ENCODE data around the gene INSYN2B. TPM values are rescaled to one million over a fixed set of nuclear protein-coding genes. Genes with fewer than 3 reads are reported as not detected.

INSYN2B gene
- total and polyA plus RNA-seq, 10 donors, result 0.09 to 5.5 (median 1.1) TPM

DNA sequence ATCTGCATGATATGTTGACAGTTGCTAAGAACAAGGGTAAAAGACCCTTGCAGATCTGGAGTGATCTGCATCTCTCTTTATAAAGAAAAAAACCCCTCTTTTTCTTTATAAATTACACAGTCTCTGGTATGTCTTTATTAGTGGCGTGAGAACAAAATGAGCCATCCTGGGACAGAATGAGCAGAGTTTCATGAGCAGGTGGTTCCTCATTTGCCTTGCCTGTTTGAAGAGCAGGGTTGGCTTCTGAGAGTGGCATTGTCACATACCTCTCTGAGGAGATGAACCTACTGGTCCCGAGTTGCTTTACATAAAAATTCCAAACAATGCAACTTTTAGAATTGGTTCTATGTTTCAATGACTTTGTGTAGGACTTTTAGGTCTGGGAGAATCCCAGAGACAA is 94.3 kb downstream of the INSYN2B start:
- DNase-seq, result no peak
- H3K9me3 ChIP-seq, result no peaks in the 10 kb centered on the region
- H3K27ac ChIP-seq, result no peak overlapping the region
- intact Hi-C loops (cut with DNase I; ENCODE audit: low total_unique reads), result no loop called here
- WGBS, 5 donors, result 82 to 93% (median 89%) methylated on average over 2 of the region's 2 CpGs
- peaks cover 0 to 12% (median 0%) of the 10 kb centered on the region in 6 donors for H3K4me1 ChIP-seq
- H3K4me3 ChIP-seq, result no peak overlapping the region
- H3K36me3 ChIP-seq, result peaks cover 0 to 39% (median 4%) of the 10 kb centered on the region in 6 donors
- TF ChIP-seq CTCF (IDR thresholded peaks at IDR 0.05 in 8 of 11, conservative IDR thresholded peaks at IDR 0.05 in 3 of 11) (no peak), POLR2AphosphoS5 (IDR thresholded peaks at IDR 0.05) (no peak), POLR2A (IDR thresholded peaks at IDR 0.05) (no peak)
- H3K27me3 ChIP-seq (replicated peaks in 1 of 7), result no peaks in the 10 kb centered on the region

GRCh38 chr5:169881702-169882303 is 98.5 kb downstream of the INSYN2B start:
- H3K4me3 ChIP-seq, result no peak overlapping the region
- intact Hi-C loops (cut with DNase I; ENCODE audit: low total_unique reads), result no loop called here
- H3K27me3 ChIP-seq (replicated peaks in 1 of 7), result no peaks in the 10 kb centered on the region
- peak overlapping the region in 5 of 8 donors; percentile 13 to 84 (median 55) for H3K27ac ChIP-seq
- 44 to 82% (median 69%) methylated on average over 5 of the region's 5 CpGs for WGBS, 5 donors
- H3K9me3 ChIP-seq, result no peaks in the 10 kb centered on the region
- H3K36me3 ChIP-seq, result peaks cover 0 to 44% (median 4%) of the 10 kb centered on the region in 6 donors
- TF ChIP-seq CTCF (IDR thresholded peaks at IDR 0.05 in 8 of 11, conservative IDR thresholded peaks at IDR 0.05 in 3 of 11) (no peak), POLR2AphosphoS5 (IDR thresholded peaks at IDR 0.05) (no peak), POLR2A (IDR thresholded peaks at IDR 0.05) (no peak)
- peaks cover 0 to 46% (median 0%) of the 10 kb centered on the region in 6 donors for H3K4me1 ChIP-seq
- DNase-seq, result no peak

DNA sequence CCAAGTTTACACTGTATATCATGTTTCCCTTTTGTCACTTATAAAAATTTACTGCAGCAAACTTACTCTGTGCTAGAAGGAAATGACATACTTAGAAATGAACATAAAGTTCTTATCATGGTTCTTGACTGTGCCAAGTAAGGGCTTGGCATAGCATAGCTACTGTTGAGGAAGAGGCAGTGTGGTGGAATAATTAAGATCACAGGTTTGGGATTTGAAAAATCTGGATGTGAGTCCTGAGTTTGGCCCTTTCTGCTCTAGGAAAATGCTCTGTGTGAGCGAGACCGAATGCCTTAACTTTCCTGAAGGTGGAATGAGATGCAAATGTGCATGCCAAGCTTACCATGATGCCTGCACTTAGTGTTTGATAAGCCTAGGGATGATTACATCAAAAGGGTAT is 99.5 kb downstream of the INSYN2B start:
- Histone ChIP-seq H3K27me3 (replicated peaks in 1 of 7) (no peaks in the 10 kb centered on the region), H3K4me1 (peaks cover 0 to 56% (median 2%) of the 10 kb centered on the region in 6 donors), H3K36me3 (peaks cover 0 to 49% (median 4%) of the 10 kb centered on the region in 6 donors), H3K27ac (peak overlapping the region in 7 of 8 donors; percentile 22 to 84 (median 74)), H3K4me3 (peak overlapping the region in 1 of 8 donors; percentile 40), H3K9me3 (no peaks in the 10 kb centered on the region)
- intact Hi-C loops (cut with DNase I; ENCODE audit: low total_unique reads), result no loop called here
- TF ChIP-seq POLR2AphosphoS5 (IDR thresholded peaks at IDR 0.05) (no peak), POLR2A (IDR thresholded peaks at IDR 0.05) (no peak), CTCF (IDR thresholded peaks at IDR 0.05 in 8 of 11, conservative IDR thresholded peaks at IDR 0.05 in 3 of 11) (no peak)
- no peak for DNase-seq
- 95 to 99% (median 96%) methylated on average over 2 of the region's 2 CpGs for WGBS, 5 donors

GRCh38 chr5:169880012-169880663 is 100.2 kb downstream of the INSYN2B start:
- Histone ChIP-seq H3K27ac (peak overlapping the region in 7 of 8 donors; percentile 22 to 84 (median 74)), H3K4me1 (peaks cover 0 to 63% (median 5%) of the 10 kb centered on the region in 6 donors), H3K4me3 (peak overlapping the region in 1 of 8 donors; percentile 40), H3K36me3 (peaks cover 0 to 53% (median 4%) of the 10 kb centered on the region in 6 donors), H3K9me3 (no peaks in the 10 kb centered on the region), H3K27me3 (replicated peaks in 1 of 7) (no peaks in the 10 kb centered on the region)
- DNase-seq, result no peak
- intact Hi-C loops (cut with DNase I; ENCODE audit: low total_unique reads), result no loop called here
- WGBS, 5 donors, result 37 to 70% (median 56%) methylated on average over 4 of the region's 4 CpGs
- TF ChIP-seq POLR2AphosphoS5 (IDR thresholded peaks at IDR 0.05), result no peak
- TF ChIP-seq CTCF (IDR thresholded peaks at IDR 0.05 in 8 of 11, conservative IDR thresholded peaks at IDR 0.05 in 3 of 11), result no peak
- no peak for TF ChIP-seq POLR2A (IDR thresholded peaks at IDR 0.05)

All from spleen (tissue), 11 donors.